Stimulated activated CD4-positive, alpha-beta T cell treated with anti-CD3 and anti-CD28 coated beads, Interleukin-12 subunit alpha, Interleukin-12 subunit beta, amount 100 ng/mL, for 24 hours (primary cell): ENCODE data around the gene GSN.

Experiments used
- DNase-seq, 2 experiments: peaks; one replicate each; pipeline ENCODE4 v3.0.0-alpha.2; 2020; ENCODE audit warnings: low read depth in 2 of 2

GSN gene

GRCh38 chr9:121372239-121373010 is 104.5 kb downstream of the GSN start:
- DNase-seq = no peak

- DNase-seq = no peak
Observed at GRCh38 chr9:121373011-121373729, 105.2 kb downstream of the GSN start.

GRCh38 chr9:121376214-121376830 is 108.4 kb downstream of the GSN start:
- DNase-seq = no peak

- DNase-seq = no peak
Observed at GRCh38 chr9:121380846-121381245, 112.9 kb downstream of the GSN start.
